Kidney (tissue), 14 donors: ENCODE data around the gene C1QTNF4. TPM values are rescaled to one million over a fixed set of nuclear protein-coding genes. Genes with fewer than 3 reads are reported as not detected.

Source experiments
- DNase-seq, 5 donors: peaks; one replicate each; pipeline ENCODE4 v3.0.0-alpha.2; 2013 to 2020
- FAIRE-seq: peaks from 2 replicates; lab custom pipeline; 2012; peaks lifted over from hg19 to GRCh38; lab: Jason Lieb, UNC
- H3K27ac ChIP-seq, 2 donors: one replicate each; pipeline ENCODE4 v1.7.0; 2013; ENCODE audit warnings: low read depth in 2 of 2, low read length in 2 of 2, inconsistent platforms in 1 of 2
- H3K27me3 ChIP-seq: one replicate; pipeline ENCODE4 v1.7.1; 2013; ENCODE audit warnings: low read length, inconsistent platforms; ENCODE audit not compliant: control insufficient read depth, insufficient read depth
- H3K36me3 ChIP-seq, 3 donors: one replicate each; pipeline versions ENCODE4 v1.7.0 to v1.7.1; 2013; ENCODE audit warnings: low read length in 3 of 3, control low read depth in 1 of 3, inconsistent platforms in 1 of 3; ENCODE audit not compliant: insufficient read depth in 3 of 3, control insufficient read depth in 2 of 3
- H3K4me1 ChIP-seq, 3 donors: one replicate each; pipeline versions ENCODE4 v1.7.0 to v1.7.1; 2013; ENCODE audit warnings: low read length in 3 of 3, inconsistent platforms in 1 of 3, low read depth in 1 of 3; ENCODE audit not compliant: control insufficient read depth in 2 of 3, insufficient read depth in 2 of 3
- H3K4me3 ChIP-seq, 3 donors: one replicate each; pipeline versions ENCODE4 v1.7.0 to v1.8.1; 2013; ENCODE audit warnings: low read length in 3 of 3, control low read depth in 1 of 3, inconsistent platforms in 1 of 3
- H3K9ac ChIP-seq, 3 donors: one replicate each; pipeline versions ENCODE4 v1.7.0 to v1.7.1; 2013; ENCODE audit warnings: low read length in 3 of 3, control low read depth in 1 of 3, inconsistent platforms in 1 of 3
- H3K9me3 ChIP-seq, 3 donors: one replicate each; pipeline versions ENCODE4 v1.7.0 to v1.7.1; 2013; ENCODE audit warnings: low read length in 3 of 3, control low read depth in 1 of 3, inconsistent platforms in 1 of 3; ENCODE audit not compliant: control insufficient read depth in 2 of 3, insufficient read depth in 1 of 3
- intact Hi-C: fragments of 100-400 bp; cut with DNase I; formaldehyde crosslinking; loops from one replicate; pipeline ENCODE4 v1.11.1; 2022
- polyA plus RNA-seq: library from polyadenylated mRNA; stranded (reverse); fragments of 350-450 nt; fragmentation: Illumina TruSeq; extraction: RNeasy Lipid Tissue Mini Kit (QIAGEN cat#74804); gene quantifications from one replicate; pipeline ENCODE4 v1.2.3, GENCODE V29; 2014; ENCODE audit warnings: low read depth, low replicate concordance; ENCODE audit not compliant: insufficient read depth
- total RNA-seq: library from RNA; stranded (reverse); fragmentation: NEBNext Ultra II Directional; extraction: Animal tissue kit (Norgen Biotek cat#: 25700); gene quantifications from one replicate; pipeline ENCODE4 v1.2.1, GENCODE V29; 2021
- TF ChIP-seq, protein P1 (sequence below): IDR thresholded peaks from 3 replicates; pipeline ENCODE4 v1.5.1; 2012; ENCODE audit warnings: mild to moderate bottlenecking, moderate library complexity, borderline replicate concordance; ENCODE audit not compliant: insufficient read depth; ENCODE audit errors: extremely low read depth
- donor health status: control.
- donor health status: control.
- donor health status: control.
- donor health status: control.
- donor health status: control.
- donor health status: DM: yes; HTN: yes; CAD: no.
- donor health status: Normal renal cell carcinoma (clear cell type).

C1QTNF4 gene
- total and polyA plus RNA-seq, 2 donors from 2014 or later, result 0.25 to 0.62 TPM

DNA sequence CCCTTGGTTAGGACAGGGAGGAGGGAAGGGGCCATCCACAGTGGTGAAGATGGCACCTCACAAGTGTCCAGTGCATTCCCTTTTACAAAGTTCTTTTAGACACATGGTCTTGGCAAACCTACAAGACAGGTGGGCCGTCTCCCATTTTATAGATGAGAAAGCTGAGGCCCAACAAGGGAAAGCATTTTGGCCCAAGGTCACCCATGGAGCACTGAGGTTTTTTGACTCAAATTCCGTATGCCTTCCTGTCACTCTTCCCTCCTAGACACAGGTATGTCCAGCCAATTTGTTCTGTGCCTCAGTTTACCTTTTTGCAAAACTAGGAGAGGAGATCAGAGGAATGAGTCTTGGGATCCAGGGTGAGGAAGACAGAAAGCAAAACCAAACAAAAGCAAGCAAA is 1.2 kb downstream of the C1QTNF4 start:
- Histone ChIP-seq H3K27ac (no peak overlapping the region), H3K9ac (no peak overlapping the region)
- intact Hi-C loops, result no loop called here

DNA sequence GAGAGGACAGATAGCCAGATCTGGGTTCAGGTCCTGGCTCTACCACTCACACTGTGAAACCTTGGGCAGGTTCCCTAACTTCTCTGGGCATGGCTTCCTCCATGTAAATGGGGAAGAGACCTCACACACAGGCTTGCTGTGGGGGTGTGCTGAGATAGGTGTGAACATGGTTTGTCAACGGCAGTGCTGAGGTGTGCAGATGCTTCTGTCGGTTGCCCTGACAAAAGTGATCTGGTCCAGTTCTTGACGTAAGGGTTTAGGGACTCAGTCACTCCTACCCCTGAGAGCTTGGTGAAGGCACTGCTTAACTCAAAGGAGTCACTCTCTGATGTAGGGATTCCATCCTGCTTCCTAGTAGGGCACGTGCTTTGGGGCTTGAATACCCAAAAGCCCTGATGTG is 2.0 kb downstream of the C1QTNF4 start:
- Histone ChIP-seq H3K9ac (no peak overlapping the region), H3K4me3 (no peak overlapping the region), H3K27ac (no peak overlapping the region), H3K9me3 (no peaks in the 10 kb centered on the region), H3K27me3 (peaks cover 3% of the 10 kb centered on the region), H3K4me1 (peaks cover 0 to 2% (median 0%) of the 10 kb centered on the region in 3 donors), H3K36me3 (no peaks in the 10 kb centered on the region)
- no peak for FAIRE-seq
- intact Hi-C loops, result no loop called here
- TF ChIP-seq, protein P1, sequence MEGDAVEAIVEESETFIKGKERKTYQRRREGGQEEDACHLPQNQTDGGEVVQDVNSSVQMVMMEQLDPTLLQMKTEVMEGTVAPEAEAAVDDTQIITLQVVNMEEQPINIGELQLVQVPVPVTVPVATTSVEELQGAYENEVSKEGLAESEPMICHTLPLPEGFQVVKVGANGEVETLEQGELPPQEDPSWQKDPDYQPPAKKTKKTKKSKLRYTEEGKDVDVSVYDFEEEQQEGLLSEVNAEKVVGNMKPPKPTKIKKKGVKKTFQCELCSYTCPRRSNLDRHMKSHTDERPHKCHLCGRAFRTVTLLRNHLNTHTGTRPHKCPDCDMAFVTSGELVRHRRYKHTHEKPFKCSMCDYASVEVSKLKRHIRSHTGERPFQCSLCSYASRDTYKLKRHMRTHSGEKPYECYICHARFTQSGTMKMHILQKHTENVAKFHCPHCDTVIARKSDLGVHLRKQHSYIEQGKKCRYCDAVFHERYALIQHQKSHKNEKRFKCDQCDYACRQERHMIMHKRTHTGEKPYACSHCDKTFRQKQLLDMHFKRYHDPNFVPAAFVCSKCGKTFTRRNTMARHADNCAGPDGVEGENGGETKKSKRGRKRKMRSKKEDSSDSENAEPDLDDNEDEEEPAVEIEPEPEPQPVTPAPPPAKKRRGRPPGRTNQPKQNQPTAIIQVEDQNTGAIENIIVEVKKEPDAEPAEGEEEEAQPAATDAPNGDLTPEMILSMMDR, result no peak
- DNase-seq, result peak in 2 of 5 donors; percentile 11 to 27

More for the DNA sequence above, 1.2 kb downstream of the C1QTNF4 start:
- FAIRE-seq, result no peak
- H3K4me1 ChIP-seq, result peaks cover 0 to 2% (median 0%) of the 10 kb centered on the region in 3 donors
- peaks cover 3% of the 10 kb centered on the region for H3K27me3 ChIP-seq
- no peaks in the 10 kb centered on the region for H3K9me3 ChIP-seq
- H3K36me3 ChIP-seq, result no peaks in the 10 kb centered on the region
- H3K4me3 ChIP-seq, result no peak overlapping the region
- DNase-seq, result no peak
- TF ChIP-seq, protein P1, result no peak

DNA sequence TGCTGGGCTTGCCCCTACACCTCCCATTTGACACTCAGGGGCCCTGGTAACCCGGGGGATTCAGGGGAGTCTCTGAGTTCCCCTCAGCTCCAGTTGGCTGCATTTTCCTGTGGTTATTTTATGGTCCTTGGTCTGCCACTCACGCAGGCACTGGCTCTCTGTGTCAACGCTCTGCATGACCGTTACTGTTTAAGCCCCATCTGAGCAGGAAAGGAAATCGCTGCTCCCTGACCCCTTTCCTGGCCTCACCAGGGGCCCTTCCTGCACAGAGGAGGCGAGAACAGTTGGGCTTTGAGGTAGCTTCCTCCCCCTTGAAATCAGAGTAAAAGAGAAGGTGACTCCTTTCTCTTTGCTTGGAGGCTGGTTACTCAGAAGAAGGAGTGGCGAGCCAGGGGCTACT is 2.4 kb downstream of the C1QTNF4 start:
- H3K27ac ChIP-seq, result no peak overlapping the region
- intact Hi-C loops, result no loop called here
- no peaks in the 10 kb centered on the region for H3K36me3 ChIP-seq
- peaks cover 0 to 2% (median 0%) of the 10 kb centered on the region in 3 donors for H3K4me1 ChIP-seq
- FAIRE-seq (no peak), DNase-seq (peak in 4 of 5 donors; percentile 72 to 84 (median 76))
- peaks cover 3% of the 10 kb centered on the region for H3K27me3 ChIP-seq
- TF ChIP-seq, protein P1, result no peak
- H3K9me3 ChIP-seq, result no peaks in the 10 kb centered on the region
- no peak overlapping the region for H3K9ac ChIP-seq
- no peak overlapping the region for H3K4me3 ChIP-seq
